SJSA1 (cell line): ENCODE results near the gene LRRC10B. TPM values are rescaled to one million over a fixed set of nuclear protein-coding genes. Genes with fewer than 3 reads are reported as not detected.

ENCODE experiments used
- DNase-seq, 2 experiments: peaks; one replicate each; pipeline ENCODE4 v3.0.0-alpha.2; 2015 to 2020; ENCODE audit warnings: low spot score in 2 of 2, low read depth in 1 of 2
- H3K27ac ChIP-seq: fragments of 250-450 bp; sonication (Bioruptor Pico); 2 replicates; pipeline ENCODE4 v1.5.1; 2020; ENCODE audit warnings: mild to moderate bottlenecking, moderate library complexity
- H3K27me3 ChIP-seq: fragments of 250-450 bp; sonication (Bioruptor Pico); replicated peaks from 2 replicates; pipeline ENCODE4 v1.5.1; 2020; ENCODE audit warnings: mild to moderate bottlenecking, moderate library complexity
- H3K36me3 ChIP-seq: fragments of 250-450 bp; sonication (Bioruptor Pico); 2 replicates; pipeline ENCODE4 v1.5.1; 2020; ENCODE audit warnings: mild to moderate bottlenecking
- H3K4me1 ChIP-seq: fragments of 250-450 bp; sonication (Bioruptor Pico); replicated peaks from 2 replicates; pipeline ENCODE4 v1.6.1; 2021; ENCODE audit warnings: mild to moderate bottlenecking
- H3K4me3 ChIP-seq: fragments of 250-450 bp; sonication (Bioruptor Pico); 2 replicates; pipeline ENCODE4 v1.5.1; 2020; ENCODE audit warnings: mild to moderate bottlenecking
- H3K9me3 ChIP-seq: fragments of 250-450 bp; sonication (Bioruptor Pico); replicated peaks from 2 replicates; pipeline ENCODE4 v1.5.1; 2020; ENCODE audit warnings: mild to moderate bottlenecking
- total RNA-seq: library from RNA; depleted of rRNA; stranded (reverse); fragments of >200 nt; shearing (Covaris generic); gene quantifications from 2 replicates; pipeline ENCODE4 v1.2.3, GENCODE V29; 2014

LRRC10B gene
- total RNA-seq, 1 experiment from 2014 or later: not detected

- Histone ChIP-seq H3K9me3 (no peaks in the 10 kb centered on the region; the same call in 1 of the 2 replicates), H3K4me1 (no peaks in the 10 kb centered on the region), H3K36me3 (no peaks in the 10 kb centered on the region), H3K27ac (no peak overlapping the region), H3K27me3 (peaks cover 70% of the 10 kb centered on the region), H3K4me3 (no peak overlapping the region)
- DNase-seq: no peak
These were observed 25.7 kb downstream of the LRRC10B start for GRCh38 chr11:61534025-61534932.

GRCh38 chr11:61534933-61535839 lies 26.6 kb downstream of the LRRC10B start:
- DNase-seq: no peak
- Histone ChIP-seq H3K4me1 (no peaks in the 10 kb centered on the region), H3K9me3 (no peaks in the 10 kb centered on the region; the same call in 1 of the 2 replicates), H3K4me3 (no peak overlapping the region), H3K27me3 (peaks cover 74% of the 10 kb centered on the region), H3K27ac (no peak overlapping the region), H3K36me3 (no peaks in the 10 kb centered on the region)

GRCh38 chr11:61535998-61536675 lies 27.6 kb downstream of the LRRC10B start:
- no peaks in the 10 kb centered on the region for H3K4me1 ChIP-seq
- no peak overlapping the region for H3K4me3 ChIP-seq
- H3K9me3 ChIP-seq: no peaks in the 10 kb centered on the region; the same call in 1 of the 2 replicates
- no peak overlapping the region for H3K27ac ChIP-seq
- H3K27me3 ChIP-seq: peaks cover 76% of the 10 kb centered on the region
- no peak for DNase-seq
- H3K36me3 ChIP-seq: no peaks in the 10 kb centered on the region

- Histone ChIP-seq H3K4me3 (no peak overlapping the region), H3K27ac (no peak overlapping the region), H3K27me3 (peaks cover 80% of the 10 kb centered on the region), H3K36me3 (no peaks in the 10 kb centered on the region), H3K9me3 (no peaks in the 10 kb centered on the region; the same call in 1 of the 2 replicates), H3K4me1 (no peaks in the 10 kb centered on the region)
- no peak for DNase-seq
These were observed 28.2 kb downstream of the LRRC10B start for GRCh38 chr11:61536676-61537270.

- no peak overlapping the region for H3K27ac ChIP-seq
- no peak for DNase-seq
- H3K9me3 ChIP-seq: no peaks in the 10 kb centered on the region; the same call in 1 of the 2 replicates
- H3K27me3 ChIP-seq: peaks cover 81% of the 10 kb centered on the region
- H3K4me3 ChIP-seq: no peak overlapping the region
- H3K4me1 ChIP-seq: no peaks in the 10 kb centered on the region
- no peaks in the 10 kb centered on the region for H3K36me3 ChIP-seq
These were observed 28.8 kb downstream of the LRRC10B start for GRCh38 chr11:61537326-61537725.

GRCh38 chr11:61538636-61538961 lies 30.1 kb downstream of the LRRC10B start:
- Histone ChIP-seq H3K36me3 (no peaks in the 10 kb centered on the region), H3K9me3 (no peaks in the 10 kb centered on the region; the same call in 1 of the 2 replicates), H3K27ac (no peak overlapping the region), H3K27me3 (peaks cover 84% of the 10 kb centered on the region), H3K4me3 (no peak overlapping the region), H3K4me1 (no peaks in the 10 kb centered on the region)
- DNase-seq: no peak

GRCh38 chr11:61539006-61539405 lies 30.5 kb downstream of the LRRC10B start:
- Histone ChIP-seq H3K4me3 (no peak overlapping the region), H3K27me3 (peaks cover 80% of the 10 kb centered on the region), H3K36me3 (no peaks in the 10 kb centered on the region), H3K9me3 (peaks cover 2% of the 10 kb centered on the region), H3K27ac (no peak overlapping the region), H3K4me1 (no peaks in the 10 kb centered on the region)
- no peak for DNase-seq

- Histone ChIP-seq H3K4me1 (no peaks in the 10 kb centered on the region), H3K27me3 (peaks cover 71% of the 10 kb centered on the region), H3K27ac (no peak overlapping the region), H3K9me3 (peaks cover 6% of the 10 kb centered on the region; the same call in 1 of the 2 replicates), H3K36me3 (no peaks in the 10 kb centered on the region), H3K4me3 (no peak overlapping the region)
- DNase-seq: no peak
These were observed 31.3 kb downstream of the LRRC10B start for GRCh38 chr11:61539831-61540357.

GRCh38 chr11:61540528-61540927 lies 32.0 kb downstream of the LRRC10B start:
- H3K4me3 ChIP-seq: no peak overlapping the region
- H3K9me3 ChIP-seq: peaks cover 7% of the 10 kb centered on the region; the same call in 1 of the 2 replicates
- no peak overlapping the region for H3K27ac ChIP-seq
- no peak for DNase-seq
- no peaks in the 10 kb centered on the region for H3K36me3 ChIP-seq
- no peaks in the 10 kb centered on the region for H3K4me1 ChIP-seq
- H3K27me3 ChIP-seq: peaks cover 67% of the 10 kb centered on the region

GRCh38 chr11:61541598-61541997 lies 33.0 kb downstream of the LRRC10B start:
- H3K9me3 ChIP-seq: peaks cover 11% of the 10 kb centered on the region
- H3K4me1 ChIP-seq: no peaks in the 10 kb centered on the region
- peaks cover 62% of the 10 kb centered on the region for H3K27me3 ChIP-seq
- DNase-seq: no peak
- H3K36me3 ChIP-seq: no peaks in the 10 kb centered on the region
- H3K4me3 ChIP-seq: no peak overlapping the region
- H3K27ac ChIP-seq: no peak overlapping the region

GRCh38 chr11:61542024-61542461 lies 33.5 kb downstream of the LRRC10B start:
- H3K27me3 ChIP-seq: peaks cover 62% of the 10 kb centered on the region
- H3K36me3 ChIP-seq: no peaks in the 10 kb centered on the region
- no peaks in the 10 kb centered on the region for H3K4me1 ChIP-seq
- peaks cover 11% of the 10 kb centered on the region for H3K9me3 ChIP-seq
- DNase-seq: no peak
- H3K27ac ChIP-seq: no peak overlapping the region
- H3K4me3 ChIP-seq: no peak overlapping the region

GRCh38 chr11:61542705-61543104 lies 34.2 kb downstream of the LRRC10B start:
- Histone ChIP-seq H3K9me3 (peaks cover 11% of the 10 kb centered on the region), H3K27me3 (peaks cover 64% of the 10 kb centered on the region), H3K27ac (no peak overlapping the region), H3K36me3 (no peaks in the 10 kb centered on the region), H3K4me1 (no peaks in the 10 kb centered on the region), H3K4me3 (no peak overlapping the region)
- DNase-seq: no peak
